HG03025 (cell line): ENCODE measurements around the gene PRR5.

ENCODE experiments used
- ATAC-seq: cut with Tn5 transposase; IDR thresholded peaks from one replicate; pipeline ENCODE4 v1.9.1; 2021; ENCODE audit warnings: mild to moderate bottlenecking, moderate library complexity; ENCODE audit not compliant: unreplicated experiment, low FRiP score

Gene PRR5

GRCh38 chr22:44782363-44782963 is 80.5 kb downstream of the PRR5 start:
- no peak for ATAC-seq

- ATAC-seq, result no peak
These were observed 81.1 kb downstream of the PRR5 start for GRCh38 chr22:44783091-44783490.

DNA sequence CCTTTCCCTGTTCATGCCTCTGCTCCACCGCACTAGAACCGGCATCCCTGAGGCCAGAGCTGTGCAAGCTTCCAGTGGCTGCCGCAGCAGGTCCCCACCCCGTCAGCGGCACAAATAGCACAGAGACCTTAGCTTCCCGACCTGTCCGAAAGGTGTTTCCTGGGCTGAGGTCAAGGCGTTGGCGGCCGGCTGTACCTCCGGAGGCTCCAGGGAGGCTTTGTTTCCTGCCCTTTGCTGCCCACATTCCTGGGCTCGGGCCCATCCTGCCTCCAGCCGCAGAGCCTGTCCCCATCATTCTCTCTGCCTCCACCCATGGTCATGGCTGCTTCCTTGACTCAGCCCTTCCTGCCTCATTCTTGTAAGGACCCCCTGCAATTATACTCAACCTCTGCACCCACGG is 81.6 kb downstream of the PRR5 start:
- ATAC-seq, result no peak

DNA sequence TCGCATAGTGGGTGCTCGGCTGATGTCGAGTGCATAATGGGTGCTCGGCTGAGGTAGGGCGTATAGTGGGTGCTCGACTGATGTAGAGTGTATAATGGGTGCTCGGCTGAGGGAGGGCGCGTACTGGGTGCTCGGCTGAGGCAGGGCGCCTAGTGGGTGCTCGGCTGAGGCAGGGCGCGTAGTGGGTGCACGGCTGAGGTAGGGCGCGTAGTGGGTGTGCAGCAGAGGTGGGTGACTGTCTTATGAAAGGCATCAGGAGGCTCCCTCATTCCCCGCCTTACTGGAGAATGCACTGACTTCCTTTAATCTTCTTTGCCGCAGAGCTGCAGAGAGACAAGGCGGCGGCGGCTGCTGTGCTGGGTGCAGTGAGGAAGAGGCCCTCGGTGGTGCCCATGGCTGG is 84.1 kb downstream of the PRR5 start:
- no peak for ATAC-seq

DNA sequence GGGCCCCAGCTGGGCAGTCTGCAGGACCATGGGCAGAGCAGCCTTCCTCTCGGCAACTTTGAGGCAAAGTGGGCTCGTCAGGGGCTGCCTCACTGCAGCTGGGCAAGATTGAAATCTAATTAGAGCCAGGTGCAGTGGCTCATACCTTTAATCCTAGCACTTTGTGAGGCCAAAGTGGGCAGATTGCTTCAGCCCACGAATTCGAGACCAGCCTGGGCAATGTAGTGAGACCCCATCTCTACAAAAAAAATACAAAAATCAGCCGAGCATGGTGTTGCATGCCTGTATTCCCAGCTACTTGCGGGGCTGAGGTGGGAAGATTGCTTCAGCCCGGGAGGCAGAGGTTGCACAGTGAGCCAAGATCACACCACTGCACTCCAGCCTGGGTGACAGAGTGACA is 84.6 kb downstream of the PRR5 start:
- ATAC-seq, result no peak
